HG03457 (cell line): ENCODE measurements around the gene ISL1.

Experiments used
- ATAC-seq: cut with Tn5 transposase; IDR thresholded peaks from one replicate; pipeline ENCODE4 v1.9.1; 2021; ENCODE audit warnings: moderate number of reproducible peaks; ENCODE audit not compliant: unreplicated experiment

The ISL1 gene

DNA sequence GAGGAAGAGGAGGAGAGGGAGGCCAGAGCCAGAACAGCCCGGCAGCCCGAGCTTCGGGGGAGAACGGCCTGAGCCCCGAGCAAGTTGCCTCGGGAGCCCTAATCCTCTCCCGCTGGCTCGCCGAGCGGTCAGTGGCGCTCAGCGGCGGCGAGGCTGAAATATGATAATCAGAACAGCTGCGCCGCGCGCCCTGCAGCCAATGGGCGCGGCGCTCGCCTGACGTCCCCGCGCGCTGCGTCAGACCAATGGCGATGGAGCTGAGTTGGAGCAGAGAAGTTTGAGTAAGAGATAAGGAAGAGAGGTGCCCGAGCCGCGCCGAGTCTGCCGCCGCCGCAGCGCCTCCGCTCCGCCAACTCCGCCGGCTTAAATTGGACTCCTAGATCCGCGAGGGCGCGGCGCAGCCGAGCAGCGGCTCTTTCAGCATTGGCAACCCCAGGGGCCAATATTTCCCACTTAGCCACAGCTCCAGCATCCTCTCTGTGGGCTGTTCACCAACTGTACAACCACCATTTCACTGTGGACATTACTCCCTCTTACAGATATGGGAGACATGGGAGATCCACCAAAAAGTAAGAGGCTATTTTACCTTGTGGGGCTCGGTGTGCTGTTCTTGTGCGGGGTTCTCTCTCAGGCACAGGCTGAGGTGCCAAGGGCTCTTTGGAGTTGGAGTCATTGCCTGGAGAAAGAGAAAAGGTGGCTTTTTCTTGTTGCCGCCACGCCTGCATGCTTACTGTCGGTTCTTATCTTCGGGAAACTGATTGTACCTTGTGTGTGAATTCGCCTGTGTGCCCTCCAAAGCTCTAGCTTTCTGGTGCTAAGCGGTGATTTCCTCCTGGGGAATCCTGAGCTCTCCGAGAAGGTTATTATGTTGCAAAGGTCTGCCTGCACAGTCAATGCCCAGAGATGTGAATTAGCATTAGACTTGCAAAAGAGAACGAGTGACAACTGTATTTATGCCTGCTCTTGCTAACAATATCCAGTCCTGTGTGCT lies at the start of gene ISL1:
Gene ISL1 (plus strand): TSS at position 318 of the 991 bp plus-strand sequence. CDS start 224 bp downstream, at position 542.
- ATAC-seq = no peak

DNA sequence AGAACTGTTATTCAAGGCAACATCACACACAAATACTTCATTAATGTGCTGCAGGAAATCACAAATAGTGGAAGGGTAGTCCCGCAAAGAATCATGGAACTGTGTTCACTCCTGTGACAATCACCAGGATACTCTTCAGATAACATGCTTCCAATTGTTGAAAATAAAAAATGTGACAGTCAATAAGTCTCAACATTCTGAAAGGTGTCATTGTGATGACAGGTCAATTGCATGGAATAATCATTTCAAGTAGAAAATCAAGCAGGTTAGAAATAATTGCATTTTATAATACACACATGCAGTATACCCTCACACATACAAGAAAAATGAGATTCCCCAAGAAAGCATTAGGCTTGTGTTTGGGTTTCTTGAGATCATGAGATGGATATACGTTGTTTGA lies 46.4 kb upstream of the ISL1 start:
- ATAC-seq = no peak

DNA sequence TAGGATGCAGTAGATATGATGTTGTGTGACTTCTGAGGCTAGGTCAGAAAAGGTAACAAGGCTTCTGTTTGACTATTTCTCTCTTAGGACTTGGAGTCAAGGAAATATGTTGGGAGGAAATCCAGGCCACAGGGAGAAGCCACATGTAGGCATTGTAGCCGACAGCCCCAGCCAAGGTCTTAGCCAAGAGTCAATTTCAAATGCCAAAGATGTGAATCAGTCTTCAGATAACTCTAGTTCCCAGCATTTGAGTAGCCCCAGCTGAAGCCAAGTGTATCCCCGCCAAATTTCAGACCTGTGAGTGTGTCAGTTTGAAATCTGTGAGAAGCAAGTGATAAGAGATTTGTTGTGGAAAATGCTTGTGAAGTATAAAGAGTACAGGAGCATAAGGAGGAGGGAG lies 38.1 kb upstream of the ISL1 start:
- ATAC-seq = no peak

DNA sequence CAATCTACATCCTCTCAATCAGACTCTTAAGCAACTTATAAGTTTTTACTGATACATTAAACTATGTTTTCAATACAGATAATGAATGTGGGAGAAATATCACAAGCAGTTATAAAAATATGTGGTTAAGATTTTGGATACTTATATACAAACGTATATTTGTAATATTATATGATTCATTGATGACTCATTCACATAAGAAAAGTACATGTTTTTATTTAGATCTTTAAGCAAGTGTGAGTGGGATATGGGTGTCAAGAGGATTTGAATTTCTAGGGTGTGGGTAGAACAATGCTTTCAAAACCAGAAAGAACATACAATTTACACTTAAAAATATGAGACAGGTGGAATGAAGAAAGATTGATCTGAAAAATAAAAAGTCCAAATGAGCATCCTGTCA lies 36.1 kb upstream of the ISL1 start:
- no peak for ATAC-seq

DNA sequence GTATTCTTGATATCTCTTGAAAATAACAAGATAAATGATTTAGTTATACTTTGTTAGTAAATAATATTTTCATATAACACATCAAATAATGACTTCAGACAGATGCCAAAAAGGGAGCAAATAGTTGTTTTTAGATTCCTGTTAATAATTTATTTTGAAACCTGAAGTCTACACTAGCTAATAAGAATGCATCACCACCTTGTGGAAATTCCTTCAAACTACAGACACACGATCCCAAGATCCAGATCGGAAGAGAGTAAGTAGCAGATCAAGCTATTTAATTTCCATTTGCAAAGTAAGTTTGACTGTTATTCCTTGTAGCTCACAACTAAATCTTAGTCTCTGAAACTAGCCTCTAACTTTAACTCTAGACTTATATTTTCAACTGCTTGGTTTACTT lies 35.5 kb upstream of the ISL1 start:
- ATAC-seq = no peak

DNA sequence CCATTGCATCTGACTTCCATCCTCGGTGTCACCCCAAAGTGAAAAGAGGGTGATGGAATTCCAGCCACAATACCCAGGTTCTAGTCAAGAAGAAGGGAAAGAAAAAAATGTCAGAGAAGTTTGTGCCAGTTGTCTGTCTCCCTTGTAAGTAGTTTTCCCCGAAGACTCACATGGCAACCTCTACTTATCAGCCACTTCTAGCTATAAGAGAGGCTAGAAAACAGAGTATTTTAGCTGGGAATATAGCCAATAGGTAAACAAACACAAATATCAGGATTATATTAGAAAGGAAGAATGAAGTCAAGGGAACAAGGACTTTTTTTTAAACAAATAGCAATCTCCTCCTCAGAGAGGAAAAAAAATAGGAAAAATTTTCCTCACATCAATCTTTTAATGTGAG lies 12.2 kb upstream of the ISL1 start:
- ATAC-seq = no peak

DNA sequence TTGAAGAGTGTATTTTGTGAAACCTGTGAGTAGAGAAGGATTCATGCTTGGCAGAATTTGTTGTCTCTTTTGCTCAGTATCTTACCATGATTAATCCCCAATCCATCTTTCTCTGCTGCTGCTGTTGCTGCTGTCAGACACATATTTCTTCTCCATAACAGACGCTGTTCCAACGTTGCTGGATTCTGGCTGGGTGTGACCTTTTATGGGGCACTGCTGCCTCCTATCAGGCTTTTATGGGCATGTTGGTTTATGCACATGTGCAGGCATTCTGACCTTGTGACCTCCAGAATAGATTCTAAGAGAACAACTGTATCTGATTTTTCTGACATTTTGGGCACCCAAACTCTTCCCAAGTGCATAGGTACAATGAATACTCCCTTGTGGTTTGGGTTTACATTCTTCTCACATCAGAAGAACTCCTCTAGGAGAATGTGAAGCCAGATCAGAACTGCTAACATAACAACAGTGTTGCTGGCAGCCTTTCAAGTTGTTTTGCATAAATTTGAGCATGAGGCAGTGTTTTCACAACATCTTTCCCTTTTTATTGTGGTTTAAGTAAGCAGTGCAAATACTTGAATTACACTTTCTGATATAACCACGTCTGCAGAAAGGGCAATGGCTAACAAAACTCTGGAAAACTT lies 9.2 kb upstream of the ISL1 start:
- ATAC-seq = no peak

DNA sequence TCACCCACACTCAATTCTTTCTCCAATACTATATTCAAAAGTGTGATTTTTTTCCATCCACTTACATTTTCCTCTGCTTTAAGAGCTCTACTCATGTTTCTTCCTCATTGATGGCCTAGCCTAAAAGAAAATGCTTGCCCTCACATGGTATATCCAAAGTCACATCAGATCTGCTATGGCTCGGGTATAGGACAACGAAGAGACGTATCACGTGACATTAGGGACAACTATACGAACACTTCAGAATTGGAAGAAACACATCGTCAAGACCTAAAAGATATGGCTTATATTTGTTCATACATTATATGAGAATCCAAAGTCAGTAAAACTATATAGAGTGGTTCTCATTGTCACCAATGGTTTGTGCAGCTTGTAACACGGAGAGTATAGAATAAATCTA lies 8.2 kb upstream of the ISL1 start:
- ATAC-seq = no peak

DNA sequence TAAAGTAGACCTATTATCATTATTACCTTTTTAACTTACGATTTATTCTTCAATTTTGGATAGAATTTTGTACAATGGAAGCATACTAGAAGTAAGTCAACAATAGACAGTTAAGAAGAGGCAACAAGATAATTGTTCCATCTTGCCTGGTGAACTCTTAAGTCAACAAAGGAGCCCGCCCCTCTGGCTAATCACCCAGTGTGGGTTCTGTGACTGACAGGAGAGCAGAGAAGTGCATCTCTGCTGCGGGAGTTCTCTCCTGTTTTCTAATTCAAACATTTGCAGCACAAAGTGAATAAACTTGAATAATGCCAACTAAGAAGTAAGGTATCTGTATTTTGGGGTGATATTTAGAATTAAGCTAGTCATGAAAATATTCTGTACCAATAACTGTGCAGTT lies 6.7 kb upstream of the ISL1 start:
- no peak for ATAC-seq

DNA sequence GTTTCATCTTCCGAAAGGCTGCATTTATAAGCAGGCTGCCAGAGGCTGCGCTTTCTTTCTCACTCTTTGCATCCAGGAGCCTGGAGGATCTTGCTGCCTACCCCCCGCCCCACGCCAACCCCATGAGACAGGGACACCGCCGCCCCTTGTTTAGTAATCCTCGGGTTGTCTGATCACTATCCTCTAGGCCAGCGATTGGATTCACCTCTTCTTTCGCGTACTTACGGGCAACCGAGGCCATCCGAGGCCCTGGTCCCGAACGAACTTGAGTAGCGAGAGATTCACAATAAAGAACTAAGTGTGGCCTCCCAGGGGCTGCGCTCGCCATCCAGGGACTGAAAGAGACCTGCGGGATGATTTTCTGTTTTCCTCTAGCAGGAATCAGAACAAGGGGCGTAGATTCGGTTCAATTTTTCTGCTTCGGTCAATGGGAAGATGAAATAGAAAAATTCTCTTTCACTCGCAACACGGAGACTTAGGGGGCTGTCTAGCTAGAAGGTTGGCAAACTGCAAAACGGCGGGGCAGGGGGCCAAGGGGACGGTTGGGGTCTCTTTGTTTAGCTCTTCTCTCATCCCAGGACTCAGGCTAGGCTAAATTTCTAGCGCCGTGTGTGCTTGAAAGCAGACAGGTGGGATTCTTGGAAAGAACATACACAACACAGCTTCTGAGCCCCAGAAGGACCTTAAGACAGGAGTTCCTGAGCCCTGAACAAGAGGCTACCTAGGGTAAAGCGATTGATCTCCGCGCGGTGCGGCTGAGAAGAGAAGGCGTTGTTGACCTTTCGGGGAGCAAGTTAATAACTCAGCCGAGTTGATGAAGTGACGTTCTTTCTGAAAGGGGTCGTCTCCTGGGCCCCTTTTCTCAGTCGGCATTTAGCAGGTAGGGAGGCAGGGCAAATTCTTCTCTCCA lies 5.8 kb upstream of the ISL1 start:
- no peak for ATAC-seq

DNA sequence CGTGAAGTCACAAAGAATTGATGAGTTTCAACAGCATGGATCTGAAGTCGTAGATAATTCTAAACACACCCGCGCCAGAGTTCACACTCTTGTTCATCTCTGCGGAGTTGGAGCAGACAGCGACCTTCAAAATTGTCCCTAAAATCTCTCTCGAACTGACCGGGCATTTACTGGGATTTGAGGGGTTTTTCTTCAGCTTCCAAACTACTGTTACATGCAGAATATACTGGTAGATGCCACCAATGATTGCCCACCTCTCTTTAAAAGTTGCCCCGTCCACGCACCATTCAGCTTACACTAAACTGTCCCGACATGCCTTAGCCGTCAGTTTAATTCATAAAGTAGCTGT lies 5.2 kb upstream of the ISL1 start:
- no peak for ATAC-seq

DNA sequence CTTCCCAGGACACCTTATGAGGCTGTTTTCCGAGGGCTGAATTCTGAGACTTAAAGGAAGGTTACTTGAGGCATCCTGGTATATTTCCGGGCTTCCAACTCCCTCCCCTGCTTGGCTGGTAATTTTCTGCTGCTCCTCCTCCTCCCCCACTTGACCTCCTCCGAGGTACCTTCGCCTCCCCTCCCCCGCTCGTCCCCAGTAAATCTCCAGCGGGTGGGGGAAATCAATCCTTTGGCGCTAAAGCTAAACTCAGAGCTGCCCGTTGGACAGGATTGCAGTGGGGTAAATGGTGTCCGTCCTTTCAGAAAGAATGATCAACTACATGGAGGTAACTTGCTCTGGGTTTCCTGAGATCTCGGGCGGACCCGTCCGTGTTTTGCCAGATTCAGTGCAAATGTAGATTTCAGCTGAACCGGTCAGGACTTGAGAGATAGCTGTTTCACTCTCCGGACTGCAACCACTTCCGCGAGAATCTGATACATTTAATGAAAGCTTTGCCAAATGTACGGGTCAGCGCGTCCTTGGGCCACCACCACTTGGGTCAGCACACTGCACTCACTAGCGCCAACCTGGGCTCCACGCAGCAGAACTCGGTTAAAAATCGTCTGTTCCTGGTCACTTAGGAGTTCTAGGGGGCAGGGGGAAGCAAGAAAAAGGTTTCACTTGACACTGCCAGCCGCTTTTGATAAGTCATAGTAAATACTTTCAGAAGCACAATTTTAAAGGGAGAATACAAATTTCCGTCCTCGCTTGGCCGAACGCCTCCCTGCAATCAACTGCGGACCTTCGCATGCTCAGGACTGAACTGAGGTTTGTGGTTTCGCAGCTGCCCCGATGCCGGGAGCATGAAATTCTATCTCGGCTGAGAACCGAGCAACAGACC lies 4.6 kb upstream of the ISL1 start:
- ATAC-seq = no peak

DNA sequence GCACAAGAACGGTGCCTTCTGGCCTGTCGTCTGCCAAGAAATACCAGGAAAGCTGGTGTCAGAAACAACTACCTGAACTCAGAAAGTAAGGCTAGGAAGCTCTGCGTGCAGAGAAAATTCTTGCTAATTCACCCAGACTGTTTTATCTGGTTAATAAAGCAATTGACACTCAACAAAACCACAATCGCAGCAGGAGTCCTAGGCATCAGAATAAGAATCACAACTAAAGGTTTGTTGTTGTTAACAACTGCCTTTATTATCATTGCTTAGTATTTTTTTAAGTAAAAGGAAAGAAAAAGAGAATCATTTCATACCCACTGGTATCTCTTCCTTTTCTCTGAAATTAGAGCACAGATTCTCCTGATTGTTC lies 3.9 kb upstream of the ISL1 start:
- ATAC-seq = no peak

DNA sequence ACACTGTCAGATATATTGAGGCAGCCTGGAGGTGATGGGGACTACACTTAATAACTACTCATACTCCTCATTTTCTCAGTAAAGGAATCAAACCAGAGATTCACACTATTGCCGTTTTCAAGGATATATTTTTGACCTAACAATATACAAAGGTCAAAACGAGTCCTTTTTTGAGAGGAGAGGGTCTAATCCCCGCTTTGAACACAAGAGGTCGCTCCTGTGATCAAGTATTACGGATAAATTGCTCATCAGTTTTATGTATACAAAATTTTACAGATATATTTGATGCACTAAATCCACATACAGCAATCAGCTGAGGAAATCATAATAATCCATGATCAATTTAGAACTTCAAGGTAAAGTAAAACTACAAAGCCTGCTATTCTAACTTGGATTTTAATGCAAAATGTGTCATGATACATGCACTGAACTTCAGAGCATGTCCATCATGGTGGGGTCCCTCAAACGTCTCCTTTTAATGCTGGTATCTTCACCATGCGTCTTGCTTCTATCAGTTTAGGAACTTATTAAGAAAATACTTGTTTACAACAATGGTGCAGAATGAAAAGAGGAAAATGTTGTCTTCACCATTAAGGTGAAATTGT lies 2.5 kb upstream of the ISL1 start:
- no peak for ATAC-seq

DNA sequence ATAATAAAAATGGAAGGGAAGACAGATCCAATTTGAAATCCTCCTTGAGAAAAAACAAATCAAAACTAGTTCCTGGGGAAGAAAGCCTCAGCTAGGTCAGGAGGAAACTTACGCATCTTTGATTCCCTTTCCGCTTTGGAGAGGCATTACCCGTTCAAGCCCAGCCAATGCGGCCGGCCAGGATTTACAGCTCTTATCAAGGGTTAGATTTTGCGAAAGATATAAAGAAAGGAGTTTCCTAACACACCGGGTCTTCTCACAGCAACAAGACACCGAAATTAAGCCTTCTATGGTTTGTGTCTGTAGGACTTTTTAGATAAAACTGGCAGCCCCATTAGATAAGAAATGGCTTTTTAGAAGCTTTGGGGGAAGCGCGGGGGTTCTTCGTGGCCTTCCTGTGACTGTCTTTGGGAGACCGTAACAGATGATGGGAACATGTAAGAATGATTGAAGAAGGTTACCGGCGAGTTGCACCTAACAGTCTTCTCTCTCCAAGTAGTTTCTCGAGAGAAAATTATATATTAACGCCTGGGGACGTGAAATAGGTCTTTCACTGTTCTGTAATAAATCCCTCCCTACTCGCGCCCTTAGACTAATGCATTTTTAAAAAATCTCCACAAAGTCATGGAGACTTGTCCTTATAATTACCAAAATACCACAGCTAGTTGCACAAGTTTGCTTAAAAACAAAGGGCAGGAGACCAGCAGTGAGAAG lies 1.3 kb upstream of the ISL1 start:
- ATAC-seq = no peak

DNA sequence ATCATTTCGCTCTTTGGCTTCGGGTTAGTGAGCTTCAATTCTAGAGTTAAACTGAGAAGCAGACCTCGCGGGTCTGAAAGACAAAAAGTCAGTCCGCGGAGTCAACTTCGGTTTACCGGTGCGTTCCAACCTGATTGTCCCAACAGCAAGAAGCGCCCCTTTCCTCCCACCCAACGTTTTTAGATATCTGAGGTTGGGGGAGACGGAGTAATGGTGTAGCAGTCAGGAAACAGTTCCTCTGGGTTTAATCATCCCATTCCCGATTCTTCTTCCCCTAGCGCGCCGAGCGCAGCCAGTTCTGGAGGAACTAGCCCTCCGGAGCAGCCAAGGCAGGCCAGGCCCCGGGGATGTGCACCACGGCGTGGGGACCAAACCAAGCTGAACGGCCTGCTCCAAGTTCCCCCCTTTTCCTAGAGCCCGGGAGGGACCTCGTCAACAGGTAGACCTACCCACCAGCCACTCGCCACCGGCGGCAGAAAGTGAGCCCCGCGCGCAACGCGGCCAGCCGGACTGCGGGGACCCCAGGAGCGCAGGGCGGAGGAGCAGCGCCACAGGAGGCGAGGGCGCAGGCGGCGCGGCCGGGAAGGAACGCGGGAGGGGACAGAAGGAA lies 622 bp upstream of the ISL1 start:
- ATAC-seq = no peak

DNA sequence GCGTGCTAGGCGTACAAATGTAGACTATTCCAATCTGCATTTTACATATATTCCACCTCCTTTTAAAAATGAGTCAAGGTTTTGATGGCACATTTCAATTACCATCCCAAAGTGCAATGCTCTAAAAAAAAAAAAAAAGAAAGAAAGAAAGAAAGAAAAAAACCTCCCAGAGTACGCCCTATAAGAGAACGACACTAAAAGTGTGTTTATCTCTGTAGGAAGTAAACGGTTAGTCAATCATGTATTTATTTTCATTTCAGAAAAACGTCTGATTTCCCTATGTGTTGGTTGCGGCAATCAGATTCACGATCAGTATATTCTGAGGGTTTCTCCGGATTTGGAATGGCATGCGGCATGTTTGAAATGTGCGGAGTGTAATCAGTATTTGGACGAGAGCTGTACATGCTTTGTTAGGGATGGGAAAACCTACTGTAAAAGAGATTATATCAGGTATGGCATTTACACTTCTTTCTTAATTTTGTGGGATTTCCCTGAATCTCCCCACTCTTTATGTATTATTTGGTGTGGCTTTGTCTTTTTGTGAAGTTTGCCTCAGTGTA lies 1.1 kb downstream of the ISL1 start:
- ATAC-seq = no peak

DNA sequence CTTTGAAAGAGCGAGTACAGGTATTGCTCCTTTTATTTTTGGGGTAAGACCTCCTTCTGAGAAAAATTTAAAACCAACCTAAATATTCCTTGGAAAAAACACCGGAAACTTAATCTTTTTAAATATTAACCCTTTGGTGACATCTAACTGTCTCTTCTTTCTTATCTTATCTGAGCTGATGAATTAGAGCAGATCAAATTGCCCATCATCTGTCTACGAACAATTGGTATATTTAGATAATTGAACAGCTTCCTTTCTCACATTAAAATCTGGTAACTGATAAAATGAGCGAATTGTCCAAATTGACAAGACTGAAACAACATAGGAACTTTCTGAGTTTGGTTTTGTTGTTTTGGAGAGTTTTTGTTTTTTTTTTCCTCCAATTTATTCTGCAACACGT lies 2.0 kb downstream of the ISL1 start:
- no peak for ATAC-seq
